HepG2 (cell line): ENCODE measurements around the gene HORMAD2. TPM values are rescaled to one million over a fixed set of nuclear protein-coding genes. Genes with fewer than 3 reads are reported as not detected.

Experiments
- ATAC-seq: fragments of 200-7000 bp; cut with Tn5 transposase; 3 replicates; pipeline ENCODE4 v1.9.1; 2020; ENCODE audit warnings: mild to moderate bottlenecking, moderate library complexity
- BruUV-seq: library from RNA; stranded (reverse); fragments of 400-500 nt; replicated peaks from 2 replicates; lab custom pipeline; 2021; lab: Mats Ljungman, UMichigan
- CTCF ChIA-PET: fragments of 300-600 bp; formaldehyde crosslinking; extraction: SDS; loops from one replicate; lab custom pipeline; 2021; ENCODE audit warnings: low total read pairs, inconsistent platforms, low intra/inter-chr PET ratio; lab: Yijun Ruan, JAX
- POLR2A ChIA-PET: fragments of 350-600 bp; sonication (Branson Sonifier 250); formaldehyde crosslinking; loops from one replicate; lab custom pipeline; 2020; ENCODE audit warnings: antibody characterized with exemption, inconsistent platforms; lab: Yijun Ruan, JAX
- DNase-seq: peaks from one replicate; pipeline ENCODE4 v3.0.0-alpha.2; 2015; ENCODE audit warnings: low spot score
- FAIRE-seq: peaks from 3 replicates; lab custom pipeline; 2011; peaks lifted over from hg19 to GRCh38; lab: Jason Lieb, UNC
- H2AFZ ChIP-seq: one replicate; pipeline ENCODE4 v1.6.1; 2011; ENCODE audit warnings: low read length, inconsistent platforms
- H3K27ac ChIP-seq: fragments of 300-600 bp; 3 replicates; pipeline ENCODE4 v1.8.0; 2011; ENCODE audit warnings: mixed run types, mild to moderate bottlenecking, mixed read lengths, low read length, inconsistent platforms; ENCODE audit not compliant: insufficient read depth; ENCODE audit errors: extremely low read length
- H3K27me3 ChIP-seq, 2 experiments: fragments of 200-600 bp in 1 of 2; 2 replicates in 1 of 2; 3 replicates in 1 of 2; pipeline versions ENCODE4 v1.6.0 to v1.8.0; 2011; ENCODE audit warnings: low read length in 2 of 2, mild to moderate bottlenecking in 2 of 2, moderate library complexity in 2 of 2, inconsistent platforms in 1 of 2; ENCODE audit not compliant: insufficient read depth in 2 of 2, control insufficient read depth in 1 of 2
- H3K36me3 ChIP-seq, 2 experiments: fragments of 200-600 bp in 1 of 2; replicated peaks in 1 of 2; 2 replicates in 1 of 2; 3 replicates in 1 of 2; pipeline versions ENCODE4 v1.5.1 to v1.8.0; 2011; ENCODE audit warnings: low read length in 2 of 2, inconsistent platforms in 1 of 2; ENCODE audit not compliant: insufficient read depth in 2 of 2, control insufficient read depth in 1 of 2
- H3K4me1 ChIP-seq: 2 replicates; pipeline ENCODE4 v1.5.1; 2012; ENCODE audit warnings: low read length, inconsistent platforms; ENCODE audit not compliant: insufficient read depth
- H3K4me2 ChIP-seq: 2 replicates; pipeline ENCODE4 v1.6.0; 2011; ENCODE audit warnings: low read depth, low read length, inconsistent platforms
- H3K4me3 ChIP-seq, 3 experiments: fragments of 200-600 bp in 1 of 3; sonication (generic), shearing (Covaris generic) in 1 of 3; replicated peaks in 1 of 3; 2 replicates each; pipeline ENCODE4 v1.5.1; 2011 to 2016; ENCODE audit warnings: low read length in 3 of 3, inconsistent platforms in 2 of 3, low read depth in 2 of 3, mild to moderate bottlenecking in 2 of 3, control low read depth in 1 of 3, mixed read lengths in 1 of 3; ENCODE audit not compliant: insufficient read depth in 1 of 3
- H3K79me2 ChIP-seq: one replicate; pipeline ENCODE4 v1.6.1; 2011; ENCODE audit warnings: low read length, inconsistent platforms; ENCODE audit not compliant: insufficient read depth
- H3K9ac ChIP-seq: 2 replicates; pipeline ENCODE4 v1.6.0; 2011; ENCODE audit warnings: mild to moderate bottlenecking, low read depth, low read length, inconsistent platforms; ENCODE audit not compliant: insufficient read depth
- H3K9me3 ChIP-seq: 2 replicates; pipeline ENCODE4 v1.5.1; 2012; ENCODE audit warnings: mild to moderate bottlenecking, low read length
- H4K20me1 ChIP-seq: 2 replicates; pipeline ENCODE4 v1.6.0; 2011; ENCODE audit warnings: inconsistent platforms, mild to moderate bottlenecking, low read length, moderate library complexity; ENCODE audit not compliant: insufficient read depth
- ATF7 ChIP-seq, 2 experiments: fragments of 450-650 bp in 1 of 2; sonication (generic) in 1 of 2; formaldehyde crosslinking in 1 of 2; IDR thresholded peaks; 2 replicates each; pipeline versions ENCODE4 v1.4.0 to v1.6.1; 2016 to 2020; ENCODE audit warnings: antibody characterized with exemption in 1 of 2, mild to moderate bottlenecking in 1 of 2, missing genetic modification reagents in 1 of 2
- CREB1 ChIP-seq, 2 experiments: fragments of 450-650 bp in 1 of 2; IDR thresholded peaks; 2 replicates each; pipeline ENCODE4 v1.6.1; 2016 to 2017; ENCODE audit warnings: control low read depth in 1 of 2, mild to moderate bottlenecking in 1 of 2, missing compliant biosample characterization in 1 of 2, missing genetic modification characterization in 1 of 2
- ERF ChIP-seq: IDR thresholded peaks from 2 replicates; pipeline ENCODE4 v1.6.1; 2018; ENCODE audit warnings: missing biosample characterization, missing genetic modification reagents
- FOSL2 ChIP-seq: sonication (generic); formaldehyde crosslinking; IDR thresholded peaks from 2 replicates; pipeline ENCODE4 v1.4.0; 2020; ENCODE audit warnings: missing genetic modification reagents
- KMT2B ChIP-seq: IDR thresholded peaks from 2 replicates; pipeline ENCODE4 v1.6.1; 2016; ENCODE audit warnings: missing genetic modification reagents, missing compliant biosample characterization
- NFYB ChIP-seq: sonication (generic); formaldehyde crosslinking; IDR thresholded peaks from 2 replicates; pipeline ENCODE4 v1.4.0; 2020; ENCODE audit warnings: missing genetic modification reagents
- SETDB1 ChIP-seq: sonication (generic); formaldehyde crosslinking; IDR thresholded peaks from 2 replicates; pipeline ENCODE4 v1.5.1; 2020; ENCODE audit warnings: missing genetic modification reagents, mild to moderate bottlenecking, borderline replicate concordance
- ZKSCAN8 ChIP-seq: IDR thresholded peaks from 2 replicates; pipeline ENCODE4 v1.6.1; 2016; ENCODE audit warnings: borderline replicate concordance, missing genetic modification reagents, missing compliant biosample characterization
- WGBS: methylation state at CpG from one replicate; pipeline ENCODE4 v1.1.6; 2017; ENCODE audit warnings: low lambda C conversion rate; 5-methylcytosine and 5-hydroxymethylcytosine counted together
- in situ Hi-C: cut with HindIII; loops from 2 replicates; pipeline ENCODE4 v1.10.0; 2017; ENCODE audit warnings: low pct_unique_long_range_greater_than_20kb; ENCODE audit not compliant: extremely low pct_ligation_motif_present
- intact Hi-C: fragments of 100-400 bp; cut with micrococcal nuclease; formaldehyde crosslinking; loops from one replicate; pipeline ENCODE4 v1.10.0; 2022; ENCODE audit not compliant: unreplicated experiment
- polyA plus RNA-seq, 8 experiments: library from polyadenylated mRNA; depleted of rRNA in 3 of 8; stranded (reverse) in 7 of 8; unstranded in 1 of 8; fragments of >200 nt; fragmentation: Illumina TruSeq in 4 of 8; extraction: Trizol in 4 of 8; gene quantifications; 2 replicates each; pipeline versions ENCODE4 v1.2.1 to v1.2.3, GENCODE V29; 2011 to 2016; ENCODE audit warnings: low read depth in 4 of 8, missing spikeins in 1 of 8, mixed read lengths in 1 of 8; ENCODE audit not compliant: insufficient read depth in 1 of 8
- total RNA-seq, 5 experiments: library from RNA; depleted of rRNA; stranded (reverse); fragments of >200 nt; fragmentation: Illumina TruSeq; extraction: Trizol; gene quantifications; 2 replicates each; pipeline ENCODE4 v1.2.3, GENCODE V29; 2016; ENCODE audit warnings: low read depth in 1 of 5

HORMAD2 gene
- total and polyA plus RNA-seq, 2 of the 13 experiments (the other 11 are each of a cell fraction or from before 2014, with no cell fraction given) = not detected

GRCh38 chr22:30036656-30037055 is 43.6 kb upstream of the HORMAD2 start:
- H3K9ac ChIP-seq = no peak overlapping the region
- no peak overlapping the region for H2AFZ ChIP-seq
- no peak for FAIRE-seq
- DNase-seq = peak; percentile 23
- H3K27me3 ChIP-seq = peaks cover 0 to 9% of the 10 kb centered on the region in 2 experiments; a peak in 2 of 5 replicates
- no peaks in the 10 kb centered on the region for H3K79me2 ChIP-seq
- POLR2A ChIA-PET = no interaction called here
- H3K4me3 ChIP-seq = no peak overlapping the region
- H3K27ac ChIP-seq = no peak overlapping the region
- H3K4me2 ChIP-seq = no peak overlapping the region
- BruUV-seq = no TSS peak
- peak; percentile 32 for ATAC-seq
- H3K4me1 ChIP-seq = no peaks in the 10 kb centered on the region
- no peaks in the 10 kb centered on the region for H3K9me3 ChIP-seq
- no CpG with 5 or more reads among the region's 2 CpGs for WGBS
- TF ChIP-seq FOSL2 (CRISPR knock-in tag) (peak; percentile 58), ZKSCAN8 (CRISPR knock-in tag) (no peak)
- in situ Hi-C loops = no loop called here
- intact Hi-C loops = no loop called here
- no peaks in the 10 kb centered on the region for H4K20me1 ChIP-seq
- no peaks in the 10 kb centered on the region for H3K36me3 ChIP-seq
- CTCF ChIA-PET = no interaction called here

GRCh38 chr22:30038219-30038618 is 42.0 kb upstream of the HORMAD2 start:
- Histone ChIP-seq H3K27ac (no peak overlapping the region), H3K4me3 (no peak overlapping the region), H3K4me2 (no peak overlapping the region), H3K4me1 (no peaks in the 10 kb centered on the region), H3K36me3 (no peaks in the 10 kb centered on the region), H4K20me1 (no peaks in the 10 kb centered on the region), H3K27me3 (peaks cover 3 to 20% of the 10 kb centered on the region in 2 experiments; a peak in 3 of 5 replicates), H2AFZ (no peak overlapping the region), H3K9ac (no peak overlapping the region), H3K79me2 (no peaks in the 10 kb centered on the region), H3K9me3 (no peaks in the 10 kb centered on the region)
- in situ Hi-C loops = no loop called here
- POLR2A ChIA-PET = no interaction called here
- peak; percentile 76 for TF ChIP-seq ATF7 (IDR thresholded peaks at IDR 0.05)
- no peak for TF ChIP-seq ATF7 (CRISPR knock-in tag; IDR thresholded peaks at IDR 0.05)
- no peak for TF ChIP-seq NFYB (CRISPR knock-in tag)
- no peak for TF ChIP-seq SETDB1 (CRISPR knock-in tag)
- TF ChIP-seq CREB1 (IDR thresholded peaks at IDR 0.05) = peak; percentile 83
- TF ChIP-seq CREB1 (CRISPR knock-in tag; IDR thresholded peaks at IDR 0.05) = no peak
- no peak for TF ChIP-seq KMT2B
- no peak for TF ChIP-seq ERF (CRISPR knock-in tag)
- intact Hi-C loops = no loop called here
- WGBS = 13% methylated on average over 3 of the region's 3 CpGs
- no TSS peak for BruUV-seq
- ATAC-seq = no peak
- FAIRE-seq = no peak
- CTCF ChIA-PET = no interaction called here
- DNase-seq = no peak
